Activated T-cell treated with anti-CD3 and anti-CD28 coated beads for 4 hours (primary cell): ENCODE results near the gene NSG2.

ENCODE experiments used
- DNase-seq: peaks from one replicate; pipeline ENCODE4 v3.0.0-alpha.2; 2020

Gene NSG2

GRCh38 chr5:174155281-174155680, 109.8 kb downstream of the NSG2 start:
- DNase-seq: no peak

- no peak for DNase-seq
Measured at GRCh38 chr5:174155706-174156105, 110.2 kb downstream of the NSG2 start.

GRCh38 chr5:174157048-174157447, 111.5 kb downstream of the NSG2 start:
- no peak for DNase-seq
